NCI-H1417 treated with DMSO at 0.1 percent for 48 hours (cell line): ENCODE measurements around the gene TOB2.
A peak's percentile ranks its signal among the peaks of the same experiment; 100 is the strongest.
"Not testable (repeated sequence)": the region's sequence is repeated elsewhere in the genome, so short reads cannot be mapped to it uniquely, and the experiment has no call there.

Experiments
- DNase-seq: peaks from one replicate; lab custom pipeline; 2025; lab: John Stamatoyannopoulos, UW

TOB2 gene

DNA sequence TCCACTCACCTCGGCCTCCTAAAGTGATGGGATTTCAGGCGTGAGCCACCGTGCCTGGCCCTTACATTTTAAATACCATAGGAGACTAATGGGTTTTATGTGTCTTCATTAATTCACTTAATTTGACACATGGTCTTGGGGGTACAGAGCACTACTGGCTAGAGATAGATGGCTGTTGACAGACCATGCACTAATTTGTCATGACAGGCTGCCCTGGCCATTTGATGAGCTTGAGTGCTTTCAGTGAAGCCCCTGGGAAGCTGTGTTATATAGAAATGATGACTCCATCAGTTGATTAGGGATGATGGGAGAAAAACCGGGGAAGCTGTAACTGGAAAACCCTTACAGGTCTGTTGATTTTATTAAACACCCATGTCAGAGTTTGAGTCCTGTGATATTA, 15.3 kb upstream of the TOB2 start:
- DNase-seq, result no peak

GRCh38 chr22:41460071-41460470, 13.5 kb upstream of the TOB2 start:
- not testable (repeated sequence) for DNase-seq

- no peak for DNase-seq
Measured at GRCh38 chr22:41459431-41459830, 12.8 kb upstream of the TOB2 start.

DNA sequence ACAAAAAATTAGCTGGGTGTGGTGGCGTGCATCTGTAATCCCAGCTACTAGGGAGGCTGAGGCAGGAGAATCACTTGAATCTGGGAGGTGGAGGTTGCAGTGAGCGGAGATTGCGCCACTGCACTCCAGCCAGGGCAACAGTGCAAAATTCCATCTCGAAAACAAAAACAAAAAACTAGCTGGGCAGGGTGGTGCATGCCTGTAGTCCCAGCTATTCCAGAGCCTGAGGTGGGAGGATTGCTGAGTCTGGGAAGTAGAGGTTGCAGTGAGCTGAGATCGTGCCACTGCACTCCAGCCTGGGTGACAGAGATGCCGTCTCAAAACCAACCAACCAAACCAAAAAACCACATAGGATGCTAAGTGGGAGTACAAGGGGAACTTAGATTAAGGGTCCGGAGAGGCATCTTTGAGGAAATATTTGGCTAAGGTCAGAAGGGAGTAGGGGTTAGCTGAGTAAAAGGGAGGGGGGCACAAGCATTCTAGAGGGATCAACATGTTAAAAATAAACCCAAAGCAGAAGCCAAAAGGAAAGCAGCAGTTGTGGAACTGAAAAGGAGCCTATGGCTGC, 11.6 kb upstream of the TOB2 start:
- no peak for DNase-seq

GRCh38 chr22:41448189-41448808, 1.7 kb upstream of the TOB2 start:
- DNase-seq, result peak; percentile 93

- no peak for DNase-seq
Measured at GRCh38 chr22:41447435-41448188, 1.0 kb upstream of the TOB2 start.

DNA sequence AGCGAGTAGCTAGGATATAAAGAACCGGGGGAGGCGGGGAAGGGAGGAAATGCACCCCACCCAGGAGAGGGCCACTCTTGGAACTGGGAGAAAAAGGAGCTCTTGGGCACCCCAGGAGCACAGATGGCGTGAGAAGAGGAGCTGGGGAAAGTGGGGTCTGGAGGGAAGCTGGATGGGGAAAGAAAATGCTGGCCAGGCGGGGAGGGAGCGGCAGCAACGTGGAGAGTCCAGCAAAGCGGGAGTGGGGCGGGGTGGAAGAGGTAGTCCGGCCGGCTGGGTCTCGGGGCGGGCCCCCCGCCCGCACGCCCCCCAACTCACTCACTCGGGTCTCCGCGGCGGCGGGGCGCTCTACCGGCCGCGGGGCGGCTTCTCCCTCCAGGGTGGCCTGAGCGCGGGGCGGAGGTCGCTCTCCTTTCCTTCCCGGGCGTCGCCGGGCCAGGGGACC, 522 bp downstream of the TOB2 start:
- no peak for DNase-seq

- no peak for DNase-seq
Measured at GRCh38 chr22:41445129-41446056, 1.2 kb downstream of the TOB2 start.

- peak; percentile 25 for DNase-seq
Measured at GRCh38 chr22:41444360-41445128, 2.1 kb downstream of the TOB2 start.

DNA sequence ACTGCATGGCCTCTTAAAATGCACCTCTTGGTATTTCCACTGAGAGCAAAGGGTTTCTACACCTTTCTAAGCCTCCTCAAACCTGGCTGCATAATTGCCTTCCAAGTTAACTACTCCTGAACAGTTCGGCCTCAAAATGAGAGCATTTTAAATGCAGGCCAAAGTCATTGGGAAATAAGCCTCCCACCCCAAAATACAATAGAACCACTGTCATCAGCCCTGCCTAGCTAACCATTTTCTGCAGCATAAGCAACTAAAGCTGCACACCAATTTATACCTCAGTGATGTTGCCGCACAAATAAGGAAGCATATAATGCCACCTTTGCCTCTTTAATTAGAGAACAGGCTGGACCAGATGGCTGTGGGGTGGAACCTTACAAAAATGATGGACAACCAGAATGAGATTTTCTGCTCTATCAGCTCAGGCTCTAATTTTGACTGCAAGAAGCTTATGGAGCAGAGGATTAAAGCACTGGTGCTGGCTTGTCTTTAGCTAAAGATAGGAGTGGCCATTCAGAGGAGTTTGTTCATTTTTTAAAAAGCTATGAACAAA, 4.3 kb downstream of the TOB2 start:
- DNase-seq, result no peak

GRCh38 chr22:41440511-41440910, 6.1 kb downstream of the TOB2 start:
- not testable (repeated sequence) for DNase-seq

GRCh38 chr22:41437198-41437597, 9.4 kb downstream of the TOB2 start:
- DNase-seq, result no peak

DNA sequence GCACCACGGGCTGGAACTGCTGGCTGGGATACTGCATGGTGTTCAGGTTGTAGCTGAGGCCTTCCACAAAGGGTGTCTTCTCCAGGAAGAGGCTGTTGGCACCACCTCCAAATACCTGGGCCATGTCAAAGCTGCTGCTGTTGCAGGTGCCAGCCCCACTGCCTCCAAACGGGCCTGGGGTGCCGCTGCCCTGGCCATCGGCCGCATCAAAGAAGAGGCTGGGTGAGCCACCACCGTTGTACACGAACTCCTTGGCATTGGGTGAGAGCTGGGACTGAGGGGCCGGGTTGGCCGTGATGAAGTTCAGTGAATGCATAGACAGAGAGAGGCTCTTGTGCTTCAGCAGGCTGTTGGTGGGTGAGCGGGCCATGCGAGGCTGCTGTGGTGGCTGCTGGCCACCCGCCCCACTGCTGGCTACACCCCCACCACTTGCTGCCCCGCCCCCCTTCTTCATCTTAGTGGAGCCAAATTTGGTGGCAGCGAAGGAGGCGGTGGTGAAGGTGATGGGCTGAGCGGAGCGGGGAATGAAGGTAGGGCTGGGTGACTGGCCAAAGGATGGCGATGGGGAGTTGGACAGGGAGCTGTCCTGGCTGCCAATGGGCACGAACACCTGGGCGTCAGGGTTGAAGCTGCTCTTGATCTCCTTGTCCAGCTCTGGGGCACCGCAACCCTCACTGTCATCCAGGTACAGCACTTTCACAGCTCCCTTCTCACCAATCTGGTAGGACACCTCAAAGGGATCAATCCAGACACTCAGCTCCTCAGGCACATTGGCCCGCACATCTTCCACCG, 10.1 kb downstream of the TOB2 start:
- DNase-seq, result no peak

GRCh38 chr22:41435560-41435959, 11.0 kb downstream of the TOB2 start:
- no peak for DNase-seq

- DNase-seq, result not testable (repeated sequence)
Measured at GRCh38 chr22:41434361-41435003, 12.1 kb downstream of the TOB2 start.

GRCh38 chr22:41433480-41433879, 13.1 kb downstream of the TOB2 start:
- DNase-seq, result not testable (repeated sequence)

DNA sequence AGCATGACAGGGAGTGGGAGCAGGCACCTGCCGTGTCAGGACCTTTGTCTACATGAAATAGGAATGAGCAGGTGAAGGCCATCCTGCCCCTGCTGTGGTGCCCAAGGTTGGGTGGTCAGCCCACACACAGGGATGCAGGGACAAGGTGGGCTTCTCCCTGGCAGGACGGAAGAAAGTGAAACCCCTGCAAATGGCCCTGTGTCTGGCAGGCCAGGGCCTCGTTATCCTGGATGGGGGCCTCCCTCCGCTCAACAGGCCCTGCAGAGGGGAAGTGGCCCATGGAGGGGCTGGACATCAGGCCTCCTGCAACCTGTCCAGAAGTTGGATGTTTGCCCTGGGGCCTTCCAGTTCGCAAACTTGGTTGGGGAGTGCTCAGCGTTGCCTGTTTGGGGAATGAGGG, 14.9 kb downstream of the TOB2 start:
- no peak for DNase-seq

- DNase-seq, result no peak
Measured at GRCh38 chr22:41429951-41430332, 16.7 kb downstream of the TOB2 start.

GRCh38 chr22:41429232-41429950, 17.2 kb downstream of the TOB2 start:
- DNase-seq, result no peak
